ENCODE measurements around the gene C5orf24.

Gene C5orf24

GRCh38 chr5:134905246-134905996 lies 59.7 kb downstream of the C5orf24 start:
- peak overlapping the region; percentile 79 for H3K4me3 ChIP-seq
- H3K9me3 ChIP-seq (ENCODE audit: low read depth, low read length) = no peaks in the 10 kb centered on the region
- no peak for TF ChIP-seq FOXP2 (optimal IDR thresholded peaks at IDR 0.05; ENCODE audit: control extremely low read depth, extremely low read length, insufficient read depth)
- peak overlapping the region; percentile 85 for H3K27ac ChIP-seq
- peak overlapping the region; percentile 93 for H3K9ac ChIP-seq (ENCODE audit: insufficient read length)
- peak; percentile 63 for DNase-seq (ENCODE audit: low read depth, low spot score)
- H3K36me3 ChIP-seq (ENCODE audit: insufficient read depth, low read length) = no peaks in the 10 kb centered on the region

- no peak overlapping the region for H3K27ac ChIP-seq
- TF ChIP-seq FOXP2 (optimal IDR thresholded peaks at IDR 0.05; ENCODE audit: control extremely low read depth, extremely low read length, insufficient read depth) = no peak
- no peak for TF ChIP-seq EZH2 (IDR thresholded peaks at IDR 0.05)
- TF ChIP-seq POLR2AphosphoS5 (IDR thresholded peaks at IDR 0.05; ENCODE audit: borderline replicate concordance, low read depth, low read length) = no peak
- H3K9ac ChIP-seq (ENCODE audit: insufficient read length) = peak overlapping the region; percentile 12
- H3K36me3 ChIP-seq (ENCODE audit: insufficient read depth, low read length) = no peaks in the 10 kb centered on the region
- H3K4me3 ChIP-seq = no peak overlapping the region
- no peaks in the 10 kb centered on the region for H3K9me3 ChIP-seq (ENCODE audit: low read depth, low read length)
- no peak for DNase-seq (ENCODE audit: low read depth, low spot score)
Observed at GRCh38 chr5:134906811-134907210, 61.0 kb downstream of the C5orf24 start.

Measured in SK-N-MC (cell line).